Smooth muscle cell (in vitro differentiated cells): ENCODE measurements around the gene NLGN1. TPM values are rescaled to one million over a fixed set of nuclear protein-coding genes. Genes with fewer than 3 reads are reported as not detected.

Experiments
- DNase-seq: peaks from one replicate; lab custom pipeline; 2025; ENCODE audit not compliant: unreplicated experiment; lab: John Stamatoyannopoulos, UW
- H2AFZ ChIP-seq: fragments of 200-600 bp; sonication (generic); 2 replicates; pipeline ENCODE4 v1.6.0; 2016; ENCODE audit warnings: antibody characterized with exemption, low read depth, mild to moderate bottlenecking
- H3F3A ChIP-seq: fragments of 200-600 bp; sonication (generic); 2 replicates; pipeline ENCODE4 v1.6.0; 2017; ENCODE audit warnings: antibody characterized with exemption, low read depth
- H3K27ac ChIP-seq: fragments of 200-600 bp; sonication (generic); 2 replicates; pipeline ENCODE4 v1.5.1; 2016; ENCODE audit warnings: low read depth, mild to moderate bottlenecking
- H3K27me3 ChIP-seq: fragments of 200-600 bp; sonication (generic); 2 replicates; pipeline ENCODE4 v1.6.1; 2016; ENCODE audit warnings: low read depth, mild to moderate bottlenecking
- H3K36me3 ChIP-seq: fragments of 200-600 bp; sonication (generic); 2 replicates; pipeline ENCODE4 v1.5.1; 2016; ENCODE audit warnings: low read depth
- H3K4me1 ChIP-seq: fragments of 200-600 bp; sonication (generic); 2 replicates; pipeline ENCODE4 v1.5.1; 2016; ENCODE audit warnings: low read depth
- H3K4me2 ChIP-seq: fragments of 200-600 bp; sonication (generic); 2 replicates; pipeline ENCODE4 v1.6.0; 2016; ENCODE audit warnings: mild to moderate bottlenecking
- H3K4me3 ChIP-seq: fragments of 200-600 bp; sonication (generic); 2 replicates; pipeline ENCODE4 v1.5.1; 2016; ENCODE audit warnings: mild to moderate bottlenecking
- H3K79me2 ChIP-seq: fragments of 200-600 bp; sonication (generic); 2 replicates; pipeline ENCODE4 v1.6.0; 2016; ENCODE audit warnings: low read depth, mild to moderate bottlenecking
- H3K9ac ChIP-seq: fragments of 200-600 bp; sonication (generic); 2 replicates; pipeline ENCODE4 v1.6.0; 2016; ENCODE audit warnings: low read depth
- H3K9me3 ChIP-seq: fragments of 200-600 bp; sonication (generic); replicated peaks from 2 replicates; pipeline ENCODE4 v1.5.1; 2016; ENCODE audit warnings: low read depth
- H4K20me1 ChIP-seq: fragments of 200-600 bp; sonication (generic); 2 replicates; pipeline ENCODE4 v1.6.0; 2016; ENCODE audit warnings: low read depth
- WGBS: methylation state at CpG from one replicate; pipeline ENCODE4 v1.1.7; 2016; ENCODE audit warnings: low lambda C conversion rate; 5-methylcytosine and 5-hydroxymethylcytosine counted together
- polyA plus RNA-seq: library from polyadenylated mRNA; unstranded; fragments of >200 nt; fragmentation: Nextera tagmentation; extraction: Ambion mirVana; gene quantifications from 2 replicates; pipeline ENCODE4 v1.2.1, GENCODE V29; 2016
- total RNA-seq: library from RNA; depleted of rRNA; stranded (reverse); fragments of >200 nt; gene quantifications from 2 replicates; pipeline ENCODE4 v1.2.3, GENCODE V29; 2014
- TF ChIP-seq, protein P1 (sequence below): fragments of 200-600 bp; sonication (generic); IDR thresholded peaks from 2 replicates; pipeline ENCODE4 v1.5.1; 2017; ENCODE audit warnings: borderline replicate concordance, mild to moderate bottlenecking, antibody characterized with exemption; ENCODE audit not compliant: insufficient read depth, poor library complexity, severe bottlenecking

NLGN1 gene
- total and polyA plus RNA-seq, 2 experiments from 2014 or later = 0.04 TPM; not detected in 1

DNA sequence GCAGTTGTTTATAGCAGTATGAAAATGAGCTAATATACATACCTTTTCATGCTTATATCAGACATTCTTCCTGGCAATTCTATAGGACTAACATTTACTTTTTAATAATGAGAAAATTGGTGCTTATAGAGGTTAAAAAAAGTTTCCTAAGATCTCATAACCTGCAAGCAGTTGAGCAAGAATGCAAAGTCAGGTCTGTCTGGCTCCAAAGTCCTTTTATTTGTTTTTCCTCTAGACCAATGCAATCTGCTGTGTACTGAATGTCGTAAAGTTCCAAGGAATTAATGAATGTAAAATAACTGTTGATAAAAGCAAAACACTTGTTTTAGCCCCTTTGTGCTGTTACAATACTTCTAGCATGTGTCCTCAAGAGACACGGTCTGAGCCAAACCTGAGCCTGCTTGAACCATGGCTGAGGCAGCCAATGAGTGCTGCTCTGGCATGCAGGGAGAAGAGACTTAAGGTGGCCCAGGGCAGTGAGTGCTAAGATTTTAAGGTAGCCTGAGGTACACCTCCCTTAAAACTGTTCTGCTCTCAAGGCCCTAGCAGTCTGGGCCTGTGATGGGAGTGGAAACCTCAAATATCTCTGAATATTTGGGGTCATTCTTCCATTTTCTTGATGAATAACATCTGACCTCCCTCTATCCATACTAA lies 906.5 kb downstream of the NLGN1 start:
- H3K27ac ChIP-seq = no peak overlapping the region
- H3K4me2 ChIP-seq = no peak overlapping the region
- H3F3A ChIP-seq = no peaks in the 10 kb centered on the region
- H3K4me3 ChIP-seq = no peak overlapping the region
- TF ChIP-seq, protein P1, sequence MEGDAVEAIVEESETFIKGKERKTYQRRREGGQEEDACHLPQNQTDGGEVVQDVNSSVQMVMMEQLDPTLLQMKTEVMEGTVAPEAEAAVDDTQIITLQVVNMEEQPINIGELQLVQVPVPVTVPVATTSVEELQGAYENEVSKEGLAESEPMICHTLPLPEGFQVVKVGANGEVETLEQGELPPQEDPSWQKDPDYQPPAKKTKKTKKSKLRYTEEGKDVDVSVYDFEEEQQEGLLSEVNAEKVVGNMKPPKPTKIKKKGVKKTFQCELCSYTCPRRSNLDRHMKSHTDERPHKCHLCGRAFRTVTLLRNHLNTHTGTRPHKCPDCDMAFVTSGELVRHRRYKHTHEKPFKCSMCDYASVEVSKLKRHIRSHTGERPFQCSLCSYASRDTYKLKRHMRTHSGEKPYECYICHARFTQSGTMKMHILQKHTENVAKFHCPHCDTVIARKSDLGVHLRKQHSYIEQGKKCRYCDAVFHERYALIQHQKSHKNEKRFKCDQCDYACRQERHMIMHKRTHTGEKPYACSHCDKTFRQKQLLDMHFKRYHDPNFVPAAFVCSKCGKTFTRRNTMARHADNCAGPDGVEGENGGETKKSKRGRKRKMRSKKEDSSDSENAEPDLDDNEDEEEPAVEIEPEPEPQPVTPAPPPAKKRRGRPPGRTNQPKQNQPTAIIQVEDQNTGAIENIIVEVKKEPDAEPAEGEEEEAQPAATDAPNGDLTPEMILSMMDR = no peak
- no peaks in the 10 kb centered on the region for H3K27me3 ChIP-seq
- H4K20me1 ChIP-seq = no peaks in the 10 kb centered on the region
- no peak overlapping the region for H2AFZ ChIP-seq
- 50% methylated on average over 2 of the region's 2 CpGs for WGBS
- no peaks in the 10 kb centered on the region for H3K79me2 ChIP-seq
- H3K9me3 ChIP-seq = no peaks in the 10 kb centered on the region
- no peak for DNase-seq
- H3K9ac ChIP-seq = no peak overlapping the region
- H3K36me3 ChIP-seq = no peaks in the 10 kb centered on the region
- no peaks in the 10 kb centered on the region for H3K4me1 ChIP-seq

- Histone ChIP-seq H4K20me1 (no peaks in the 10 kb centered on the region), H3K4me2 (no peak overlapping the region), H3K9ac (no peak overlapping the region), H3K9me3 (no peaks in the 10 kb centered on the region), H3K79me2 (no peaks in the 10 kb centered on the region), H3F3A (no peaks in the 10 kb centered on the region), H3K4me3 (no peak overlapping the region), H3K27me3 (no peaks in the 10 kb centered on the region), H2AFZ (no peak overlapping the region), H3K4me1 (no peaks in the 10 kb centered on the region), H3K36me3 (no peaks in the 10 kb centered on the region), H3K27ac (no peak overlapping the region)
- DNase-seq = no peak
- 93% methylated on average over 1 of the region's 1 CpG for WGBS
- TF ChIP-seq, protein P1 = no peak
Measured at GRCh38 chr3:174308736-174309135, 911.2 kb downstream of the NLGN1 start.

GRCh38 chr3:174310475-174310983 lies 913.0 kb downstream of the NLGN1 start:
- no peak overlapping the region for H3K9ac ChIP-seq
- TF ChIP-seq, protein P1 = no peak
- H4K20me1 ChIP-seq = no peaks in the 10 kb centered on the region
- no peaks in the 10 kb centered on the region for H3F3A ChIP-seq
- no peaks in the 10 kb centered on the region for H3K36me3 ChIP-seq
- H3K4me3 ChIP-seq = no peak overlapping the region
- H3K79me2 ChIP-seq = no peaks in the 10 kb centered on the region
- DNase-seq = no peak
- no peak overlapping the region for H3K27ac ChIP-seq
- WGBS = 66% methylated on average over 7 of the region's 7 CpGs
- H3K4me2 ChIP-seq = no peak overlapping the region
- H3K4me1 ChIP-seq = no peaks in the 10 kb centered on the region
- H3K9me3 ChIP-seq = no peaks in the 10 kb centered on the region
- no peaks in the 10 kb centered on the region for H3K27me3 ChIP-seq
- no peak overlapping the region for H2AFZ ChIP-seq

- Histone ChIP-seq H3K9ac (no peak overlapping the region), H2AFZ (no peak overlapping the region), H4K20me1 (no peaks in the 10 kb centered on the region), H3F3A (no peaks in the 10 kb centered on the region), H3K36me3 (no peaks in the 10 kb centered on the region), H3K27me3 (no peaks in the 10 kb centered on the region), H3K27ac (no peak overlapping the region), H3K79me2 (no peaks in the 10 kb centered on the region), H3K9me3 (no peaks in the 10 kb centered on the region), H3K4me1 (no peaks in the 10 kb centered on the region), H3K4me2 (no peak overlapping the region), H3K4me3 (no peak overlapping the region)
- 44% methylated on average over 2 of the region's 2 CpGs for WGBS
- no peak for DNase-seq
- TF ChIP-seq, protein P1 = no peak
Measured at GRCh38 chr3:174315225-174315624, 917.7 kb downstream of the NLGN1 start.
